ENCODE results near the gene IGFL4. TPM values are rescaled to one million over a fixed set of nuclear protein-coding genes. Genes with fewer than 3 reads are reported as not detected.

The IGFL4 gene
- total RNA-seq, 3 donors from 2014 or later = not detected

GRCh38 chr19:46035546-46035945 lies 5.3 kb downstream of the IGFL4 start:
- Histone ChIP-seq H3K27ac (no peak overlapping the region), H3K27me3 (no peaks in the 10 kb centered on the region), H3K4me1 (peaks cover 0 to 7% of the 10 kb centered on the region in 2 donors), H3K9me3 (no peaks in the 10 kb centered on the region), H3K36me3 (no peaks in the 10 kb centered on the region), H3K4me3 (no peak overlapping the region)
- DNase-seq (ENCODE audit: low spot score in 2 of 2) = no peak
- intact Hi-C loops (cut with DNase I; ENCODE audit: low total_unique reads) = no loop called here
- TF ChIP-seq POLR2AphosphoS5 (IDR thresholded peaks at IDR 0.05) (no peak), POLR2A (IDR thresholded peaks at IDR 0.05) (no peak), CTCF (IDR thresholded peaks at IDR 0.05) (no peak)

- Histone ChIP-seq H3K36me3 (no peaks in the 10 kb centered on the region), H3K27ac (no peak overlapping the region), H3K27me3 (no peaks in the 10 kb centered on the region), H3K4me1 (peaks cover 0 to 7% of the 10 kb centered on the region in 2 donors), H3K4me3 (no peak overlapping the region), H3K9me3 (no peaks in the 10 kb centered on the region)
- peak in 1 of 2 donors; percentile 8 for DNase-seq (ENCODE audit: low spot score in 2 of 2)
- no peak for TF ChIP-seq CTCF (IDR thresholded peaks at IDR 0.05)
- no peak for TF ChIP-seq POLR2A (IDR thresholded peaks at IDR 0.05)
- TF ChIP-seq POLR2AphosphoS5 (IDR thresholded peaks at IDR 0.05) = no peak
- intact Hi-C loops (cut with DNase I; ENCODE audit: low total_unique reads) = no loop called here
These were observed 7.4 kb downstream of the IGFL4 start for GRCh38 chr19:46033401-46033800.

DNA sequence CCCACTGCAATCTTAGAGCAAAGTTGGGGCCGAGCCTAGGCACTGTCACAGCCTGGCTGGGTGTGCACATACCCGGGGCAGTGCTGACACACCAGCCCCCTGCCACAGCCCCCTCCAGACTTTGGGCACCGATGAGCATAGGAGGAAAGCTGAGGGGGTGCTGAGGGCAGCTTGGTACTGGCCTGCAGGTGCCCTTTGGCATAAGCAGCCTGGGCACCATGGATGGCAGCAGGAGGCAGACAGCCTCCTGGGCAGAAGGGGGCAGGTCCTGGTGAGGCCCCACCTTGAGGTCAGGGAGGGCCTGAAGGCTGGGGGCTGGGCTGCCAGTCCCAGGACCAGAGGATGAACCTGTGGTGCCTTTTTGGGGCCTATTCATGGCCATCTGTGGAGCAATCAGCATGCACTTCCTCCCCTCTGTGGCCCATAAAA lies 8.2 kb downstream of the IGFL4 start:
- intact Hi-C loops (cut with DNase I; ENCODE audit: low total_unique reads) = no loop called here
- DNase-seq (ENCODE audit: low spot score in 2 of 2) = no peak
- no peak overlapping the region for H3K4me3 ChIP-seq
- no peaks in the 10 kb centered on the region for H3K36me3 ChIP-seq
- TF ChIP-seq POLR2A (IDR thresholded peaks at IDR 0.05) (no peak), POLR2AphosphoS5 (IDR thresholded peaks at IDR 0.05) (no peak), CTCF (IDR thresholded peaks at IDR 0.05) (no peak)
- peaks cover 0 to 7% of the 10 kb centered on the region in 2 donors for H3K4me1 ChIP-seq
- no peaks in the 10 kb centered on the region for H3K27me3 ChIP-seq
- H3K9me3 ChIP-seq = no peaks in the 10 kb centered on the region
- no peak overlapping the region for H3K27ac ChIP-seq

DNA sequence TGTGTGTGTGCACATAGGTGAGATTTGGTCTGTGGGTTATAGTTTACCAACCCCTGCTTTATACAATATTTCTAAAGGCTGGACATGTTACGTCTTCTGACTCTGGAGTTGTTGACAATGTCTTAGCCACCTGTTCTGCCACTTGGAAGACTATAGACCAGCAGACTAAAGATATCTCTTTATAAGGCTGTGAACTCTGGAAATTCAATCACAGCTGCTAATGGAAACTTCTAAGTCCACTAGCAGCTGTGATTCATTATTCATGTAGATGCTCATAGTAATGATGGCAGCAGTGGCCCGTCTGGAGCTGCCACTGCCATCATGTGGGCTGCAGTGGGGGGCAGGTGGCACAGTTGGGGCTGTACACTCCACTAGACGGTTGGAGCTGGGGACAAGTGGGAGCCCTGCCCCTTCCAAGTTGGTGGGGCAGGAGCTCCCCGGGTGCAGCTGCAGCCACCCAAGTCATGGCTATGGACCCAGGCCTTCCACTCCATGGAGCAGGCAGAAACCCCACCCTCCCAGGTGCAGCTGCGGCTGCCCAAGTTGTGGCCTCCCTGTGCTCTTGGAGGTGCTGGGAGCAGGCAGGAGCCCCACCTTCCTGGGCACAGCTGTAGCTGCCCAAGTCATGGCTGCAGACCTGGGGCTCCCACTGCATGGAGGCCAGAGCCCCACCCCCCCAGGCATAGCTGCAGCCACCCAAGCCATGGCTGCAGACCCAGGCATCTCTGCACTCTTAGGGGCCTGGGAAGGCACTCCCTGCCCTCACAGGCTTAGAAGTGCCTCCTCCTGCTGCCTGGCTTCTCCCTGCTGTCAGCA lies 8.8 kb downstream of the IGFL4 start:
- Histone ChIP-seq H3K36me3 (no peaks in the 10 kb centered on the region), H3K27me3 (no peaks in the 10 kb centered on the region), H3K9me3 (no peaks in the 10 kb centered on the region), H3K27ac (no peak overlapping the region), H3K4me1 (peaks cover 0 to 7% of the 10 kb centered on the region in 2 donors), H3K4me3 (no peak overlapping the region)
- intact Hi-C loops (cut with DNase I; ENCODE audit: low total_unique reads) = no loop called here
- peak in 1 of 2 donors; percentile 6 for DNase-seq (ENCODE audit: low spot score in 2 of 2)
- TF ChIP-seq POLR2AphosphoS5 (IDR thresholded peaks at IDR 0.05) (no peak), POLR2A (IDR thresholded peaks at IDR 0.05) (no peak), CTCF (IDR thresholded peaks at IDR 0.05) (no peak)

GRCh38 chr19:46030812-46031550 lies 9.8 kb downstream of the IGFL4 start:
- intact Hi-C loops (cut with DNase I; ENCODE audit: low total_unique reads) = no loop called here
- Histone ChIP-seq H3K9me3 (no peaks in the 10 kb centered on the region), H3K27me3 (no peaks in the 10 kb centered on the region), H3K4me3 (no peak overlapping the region), H3K36me3 (no peaks in the 10 kb centered on the region), H3K4me1 (no peaks in the 10 kb centered on the region), H3K27ac (no peak overlapping the region)
- peak; percentile 2 for TF ChIP-seq POLR2A (IDR thresholded peaks at IDR 0.05)
- TF ChIP-seq POLR2AphosphoS5 (IDR thresholded peaks at IDR 0.05) = no peak
- no peak for TF ChIP-seq CTCF (IDR thresholded peaks at IDR 0.05)
- DNase-seq (ENCODE audit: low spot score in 2 of 2) = peak in 1 of 2 donors; percentile 6

Data from breast epithelium (tissue), 4 donors.